Dermis microvascular lymphatic vessel endothelial cell (primary cell): Measurements from ENCODE around the gene CCDC6. TPM values are rescaled to one million over a fixed set of nuclear protein-coding genes. Genes with fewer than 3 reads are reported as not detected.
"Not testable (repeated sequence)": the region's sequence is repeated elsewhere in the genome, so short reads cannot be mapped to it uniquely, and the experiment has no call there.

ENCODE experiments used
- DNase-seq, 2 donors: peaks; one replicate each; pipeline versions ENCODE4 v3.0.0 to v3.0.0-alpha.2; 2010; ENCODE audit warnings: low read depth in 2 of 2
- total RNA-seq: library from RNA; depleted of rRNA; stranded (reverse); fragments of >200 nt; gene quantifications from 2 replicates; pipeline ENCODE4 v1.2.1, GENCODE V29; 2014

Gene CCDC6
- total RNA-seq, 1 donor from 2014 or later = 16.4 TPM

DNA sequence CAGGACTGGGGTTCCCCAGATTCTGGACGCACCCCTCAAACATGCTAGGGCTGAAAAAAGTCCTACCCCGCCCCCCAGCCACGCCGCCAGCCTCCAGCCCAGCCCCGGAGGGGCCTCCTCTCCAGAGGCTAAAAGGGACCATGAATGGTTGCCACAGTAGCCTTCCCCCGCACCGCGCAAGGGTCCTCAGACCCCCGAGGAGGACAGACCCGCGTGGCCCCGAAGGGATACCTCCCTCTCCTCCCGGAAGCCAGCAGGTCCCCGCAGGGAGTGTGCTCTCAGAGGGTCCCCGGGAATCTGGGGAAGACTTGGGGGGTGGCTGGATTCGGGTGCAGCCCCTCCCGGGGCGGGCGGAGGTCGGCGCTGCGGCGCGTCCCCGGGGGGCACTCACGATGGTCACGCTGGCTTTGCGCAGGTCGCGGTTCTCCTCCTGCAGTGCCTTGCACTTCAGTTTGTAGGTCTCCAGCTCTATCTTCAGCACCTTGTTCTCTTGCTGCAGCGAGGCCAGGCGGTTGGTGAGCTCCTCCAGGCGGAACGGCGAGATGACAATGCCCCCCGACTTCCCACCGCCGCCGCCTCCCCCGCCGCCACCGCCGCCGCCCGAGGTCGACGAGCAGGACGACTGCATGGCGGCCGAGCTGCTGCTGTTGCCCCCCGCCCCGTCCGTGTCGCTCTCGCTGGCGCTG, 482 bp downstream of the CCDC6 start:
- no peak for DNase-seq

DNA sequence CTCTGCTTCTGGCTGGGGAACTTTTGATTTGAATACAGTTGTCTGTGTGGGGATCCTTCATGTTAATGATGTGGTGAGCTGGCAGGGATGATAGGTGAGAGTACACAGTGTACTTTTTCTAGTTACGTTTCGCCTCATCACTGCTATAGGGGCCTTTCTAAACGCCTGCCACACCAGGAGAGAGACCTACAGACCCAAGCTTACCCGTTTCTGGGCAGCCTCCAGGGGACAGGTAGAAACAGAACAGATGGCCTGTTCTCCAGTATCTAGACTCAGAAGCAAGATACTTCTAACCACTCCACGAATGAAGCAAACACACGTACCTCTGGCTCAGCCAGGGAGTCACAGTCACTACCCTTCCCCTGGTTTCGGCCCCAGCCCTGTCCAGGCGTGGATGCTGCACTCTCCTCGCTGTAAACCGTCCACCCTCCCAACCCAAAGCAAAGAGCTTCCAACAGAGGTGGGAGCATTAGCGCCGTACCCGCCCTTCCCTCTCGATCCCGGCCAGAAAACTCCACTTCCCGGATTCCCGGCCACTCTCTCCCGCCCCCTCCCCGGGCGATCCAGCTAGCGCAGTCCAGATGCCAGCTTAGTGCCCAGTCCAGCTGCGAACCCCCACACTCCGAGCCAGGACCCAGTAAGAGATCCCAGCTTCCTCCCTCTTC, 1.2 kb downstream of the CCDC6 start:
- peak; percentile 9 to 49 for DNase-seq

GRCh38 chr10:59904426-59905065, 1.8 kb downstream of the CCDC6 start:
- DNase-seq = no peak

GRCh38 chr10:59903871-59904270, 2.5 kb downstream of the CCDC6 start:
- no peak for DNase-seq

DNA sequence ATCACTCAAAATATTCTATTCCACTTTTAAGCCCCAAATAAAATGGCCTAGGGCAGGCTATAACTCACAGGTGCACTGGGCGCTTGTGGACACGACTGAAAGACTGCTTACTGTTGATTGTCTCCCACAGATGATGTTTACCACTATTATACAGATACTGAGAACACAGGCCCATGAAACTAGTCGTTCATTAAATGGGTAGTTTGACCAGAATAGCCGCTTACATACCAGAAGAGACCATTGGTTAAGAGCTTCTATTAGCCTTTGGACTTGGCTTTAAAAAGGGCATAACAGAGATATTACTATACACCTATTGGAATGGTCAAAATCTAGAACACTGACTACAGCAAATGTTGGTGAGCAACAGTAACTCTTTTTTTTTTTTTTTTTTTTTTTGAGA, 4.3 kb downstream of the CCDC6 start:
- DNase-seq = no peak

DNA sequence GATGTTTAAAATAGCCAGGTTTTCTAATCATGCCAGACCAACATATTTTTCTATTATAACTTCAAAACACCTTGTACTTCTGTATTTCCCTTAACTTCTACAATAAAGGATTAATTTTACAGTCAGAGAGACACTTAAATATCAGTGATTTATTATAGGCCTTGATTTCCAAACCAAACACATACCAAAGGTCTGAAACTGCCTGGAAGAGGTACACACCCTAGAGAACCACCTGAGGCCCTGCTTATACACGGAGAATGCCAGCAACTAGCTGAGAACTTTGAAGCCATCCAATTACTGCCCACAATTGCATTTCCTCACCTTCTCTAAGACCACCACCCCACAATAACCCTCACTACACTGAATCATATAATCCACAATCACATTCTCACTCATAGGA, 4.9 kb downstream of the CCDC6 start:
- no peak for DNase-seq

DNA sequence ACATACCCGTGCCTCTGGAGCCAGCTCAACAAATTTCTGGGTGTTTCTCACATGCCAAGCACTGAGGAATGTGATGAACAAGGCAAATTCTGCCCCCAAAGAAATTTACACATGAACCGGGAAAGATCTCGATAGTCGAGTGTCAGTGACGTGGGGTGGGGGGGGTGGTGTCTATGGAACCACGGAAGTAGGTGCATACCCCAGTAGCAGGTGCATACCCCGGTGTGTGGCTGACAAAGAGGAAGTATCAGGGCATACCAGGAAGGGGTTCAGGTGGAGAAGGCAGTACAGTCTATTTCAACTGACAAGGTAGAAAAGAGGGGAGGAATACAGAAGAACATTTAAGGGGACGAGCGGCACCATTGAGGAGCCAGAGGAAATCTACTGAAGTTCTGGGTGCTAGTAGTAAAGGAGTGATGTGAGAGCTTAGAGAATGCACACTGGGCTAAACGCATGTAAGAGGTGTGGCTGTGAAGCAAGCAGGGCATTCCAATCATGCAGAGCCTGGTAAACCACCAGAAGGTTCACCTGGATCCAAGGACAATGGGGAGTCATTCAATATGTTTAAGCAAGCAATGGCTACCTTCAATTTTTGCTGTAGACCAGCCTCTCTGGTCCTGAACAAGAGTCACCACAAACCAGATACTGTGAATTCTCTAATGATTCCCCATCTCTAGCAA, 6.2 kb downstream of the CCDC6 start:
- DNase-seq = no peak

- no peak for DNase-seq
Measured at GRCh38 chr10:59898125-59898835, 8.1 kb downstream of the CCDC6 start.

- DNase-seq = no peak
Measured at GRCh38 chr10:59896191-59896590, 10.2 kb downstream of the CCDC6 start.

DNA sequence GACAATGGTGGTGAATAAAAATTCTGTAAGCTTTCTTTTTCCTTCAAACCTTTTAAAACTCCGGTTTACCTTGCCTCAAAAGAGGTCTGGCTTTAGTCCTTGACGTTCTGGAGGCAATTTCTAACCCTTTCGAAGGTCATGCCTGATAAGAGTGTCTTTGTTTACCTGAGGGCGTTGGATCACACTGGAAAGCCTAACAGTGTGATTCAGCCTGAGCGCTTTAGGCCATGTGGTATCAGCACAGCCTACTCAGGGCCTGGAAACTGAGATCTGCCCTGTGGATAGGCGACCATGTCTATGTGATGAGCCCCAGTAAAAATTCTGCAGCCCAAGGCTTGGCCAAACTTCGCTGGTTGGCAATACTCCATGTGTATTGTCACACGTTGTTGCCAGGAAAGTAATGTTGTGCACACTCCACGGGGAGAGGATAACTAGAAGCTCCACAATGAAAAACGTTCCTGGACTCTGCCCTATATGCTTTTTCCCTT, 10.7 kb downstream of the CCDC6 start:
- DNase-seq = no peak

DNA sequence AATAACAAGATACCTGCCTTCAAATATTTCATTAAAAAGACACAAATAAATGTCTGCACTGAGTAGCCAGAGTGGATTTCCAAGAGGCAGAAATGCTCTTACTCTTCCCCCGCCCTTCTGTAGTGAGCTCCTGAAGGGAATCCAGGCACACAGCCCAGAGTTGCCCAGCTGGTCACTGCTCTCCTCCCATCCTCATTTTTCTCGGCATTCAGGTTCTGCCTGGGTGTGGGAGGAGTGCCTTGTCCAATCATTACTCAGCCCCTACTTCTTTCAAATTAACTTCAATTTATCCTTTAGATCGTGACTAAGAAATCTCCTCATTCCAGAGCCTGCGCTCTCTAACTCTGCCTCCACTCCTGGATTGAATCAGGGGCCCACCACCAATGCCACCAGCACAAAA, 12.2 kb downstream of the CCDC6 start:
- DNase-seq = no peak

DNA sequence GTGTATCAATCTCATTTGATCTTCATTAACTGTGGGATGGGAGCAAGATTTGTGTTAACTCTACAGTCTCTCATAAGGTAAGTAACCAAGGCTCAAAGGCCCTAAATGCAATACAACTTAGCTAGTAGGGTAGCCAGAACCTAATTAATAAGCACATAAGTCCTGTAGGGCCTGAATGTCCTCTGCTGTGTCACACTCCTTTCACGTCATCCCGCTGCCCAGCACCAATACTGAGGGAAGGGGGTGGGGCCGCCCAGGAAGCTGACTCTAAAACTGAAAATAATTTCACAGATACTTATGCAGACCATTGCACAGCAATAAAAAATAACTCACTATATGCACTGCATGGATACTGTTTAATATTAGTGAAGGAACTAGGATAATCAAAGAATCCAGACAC, 13.7 kb downstream of the CCDC6 start:
- no peak for DNase-seq

DNA sequence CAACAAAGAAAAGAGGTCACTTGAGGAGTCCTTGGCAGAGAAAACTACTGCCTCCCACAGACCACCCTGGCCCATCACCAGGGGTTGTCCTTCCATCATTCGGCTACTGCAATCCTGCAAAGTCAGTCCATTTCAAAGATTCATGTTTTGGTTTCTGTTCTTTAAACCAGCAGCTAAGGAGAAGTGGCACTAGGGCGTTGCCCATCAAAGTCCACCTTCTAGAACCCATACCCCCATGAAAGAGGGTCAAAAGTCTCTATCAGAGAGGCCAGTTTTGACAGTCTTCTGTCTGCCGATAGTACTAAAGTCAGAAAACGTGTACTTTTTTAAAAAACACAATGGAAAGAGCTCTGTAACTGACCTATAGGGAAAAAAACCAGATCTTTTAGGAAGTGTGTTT, 14.4 kb downstream of the CCDC6 start:
- DNase-seq = no peak

DNA sequence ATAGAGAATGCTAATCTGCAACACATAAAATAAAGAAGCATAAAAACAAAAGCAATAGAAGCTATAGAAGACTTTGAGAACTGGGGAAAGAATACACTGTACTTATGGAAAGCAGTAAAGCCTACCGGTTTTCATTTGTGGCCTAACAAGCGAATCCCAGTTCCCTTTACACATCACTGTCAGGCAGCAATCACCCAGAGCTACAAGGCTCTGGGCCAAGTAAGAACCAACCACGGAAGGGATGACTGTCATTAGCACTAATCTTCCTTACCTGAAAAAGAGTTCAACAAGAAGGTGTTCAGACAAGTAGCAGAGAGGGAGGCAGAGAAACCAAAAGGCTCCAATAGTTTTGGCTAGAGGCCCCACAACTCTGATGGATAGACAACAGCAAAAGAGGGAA, 15.0 kb downstream of the CCDC6 start:
- DNase-seq = no peak

DNA sequence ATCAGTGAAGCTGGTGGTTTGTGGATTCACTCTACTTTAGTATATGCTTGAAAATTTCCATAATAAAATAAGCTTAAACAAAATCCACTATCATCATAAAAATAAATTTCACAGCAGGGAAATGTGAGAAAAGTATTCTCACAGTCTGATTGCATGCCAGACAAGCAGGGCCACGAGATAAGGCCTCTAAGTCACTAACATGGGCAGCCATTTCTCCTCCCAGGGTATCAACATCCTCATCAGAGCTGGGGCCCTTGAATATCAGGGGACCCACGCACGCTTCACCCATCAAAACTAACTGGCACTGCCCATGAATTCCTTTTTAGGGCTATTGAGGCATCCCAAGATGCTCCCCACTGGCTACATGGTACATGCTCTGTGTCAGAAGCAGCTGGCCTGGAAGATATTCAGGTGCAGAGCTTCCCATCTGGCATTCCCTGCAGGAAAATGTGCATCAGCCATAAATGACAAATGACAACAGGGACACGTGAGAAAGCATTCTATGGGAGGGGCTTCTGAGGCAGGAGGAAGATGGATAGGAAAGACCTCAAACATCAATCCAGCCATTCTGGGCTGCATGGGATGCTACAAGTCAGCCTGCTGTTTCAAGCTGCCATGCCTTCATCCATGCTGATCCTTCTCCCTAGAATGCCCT, 17.4 kb downstream of the CCDC6 start:
- DNase-seq = no peak

GRCh38 chr10:59887972-59888640, 18.2 kb downstream of the CCDC6 start:
- DNase-seq = no peak

DNA sequence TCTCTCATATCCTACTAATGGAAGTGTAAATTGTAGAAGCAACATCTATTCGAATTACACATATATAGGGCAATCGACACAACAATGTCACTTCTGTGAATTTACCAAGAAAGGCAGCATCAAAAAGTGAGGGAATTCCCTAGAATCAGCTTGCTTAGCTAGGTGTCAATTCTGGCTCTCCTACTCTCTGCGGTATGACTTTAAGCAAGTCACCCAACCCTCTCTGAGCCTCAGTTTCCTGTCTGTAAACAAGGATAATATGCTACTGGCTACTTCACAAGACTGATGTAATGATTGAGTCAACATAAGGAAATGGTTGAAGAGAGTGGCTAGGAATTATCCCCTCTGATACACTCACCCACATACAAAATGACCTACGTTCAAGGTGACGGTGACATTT, 19.4 kb downstream of the CCDC6 start:
- no peak for DNase-seq

DNA sequence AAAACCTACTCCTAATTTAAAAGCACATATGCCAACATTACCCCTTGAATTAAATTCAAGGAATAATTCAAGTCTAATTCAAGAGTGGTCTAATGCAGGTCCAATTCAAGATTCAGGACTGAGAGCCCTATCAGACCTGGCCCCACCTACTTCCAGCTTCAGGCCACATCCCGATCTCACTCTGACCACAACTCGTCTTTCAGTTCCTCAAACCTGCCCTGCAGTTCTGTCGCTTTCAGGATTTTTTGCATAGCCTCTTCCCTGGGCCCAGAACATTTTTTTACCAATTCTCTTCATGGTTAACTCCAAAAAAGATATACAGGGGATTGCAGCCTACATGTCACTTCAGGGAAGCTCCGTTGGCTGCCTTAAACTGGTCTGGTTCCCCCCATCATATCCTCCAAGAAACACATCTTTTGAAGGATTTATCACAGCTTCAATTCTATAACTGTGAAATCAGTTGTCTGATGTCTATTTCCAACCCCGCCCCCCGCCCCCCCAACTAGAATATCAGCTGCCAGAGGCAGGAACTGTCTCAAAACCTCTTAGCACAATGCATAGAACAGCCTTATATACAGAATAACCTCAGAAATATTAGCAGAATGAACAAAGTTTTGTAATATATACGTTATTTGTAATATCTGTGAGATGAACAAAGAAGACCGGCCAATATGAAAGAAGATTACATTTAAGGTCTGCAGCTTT, 20.8 kb downstream of the CCDC6 start:
- DNase-seq = no peak

- DNase-seq = not testable (repeated sequence)
Measured at GRCh38 chr10:59884893-59885292, 21.5 kb downstream of the CCDC6 start.

- no peak for DNase-seq
Measured at GRCh38 chr10:59881640-59882039, 24.7 kb downstream of the CCDC6 start.
